ENCODE results near the gene CD22. TPM values are rescaled to one million over a fixed set of nuclear protein-coding genes. Genes with fewer than 3 reads are reported as not detected.

Gene CD22
- total and polyA plus RNA-seq, 2 donors = 1.6 to 8.8 TPM

DNA sequence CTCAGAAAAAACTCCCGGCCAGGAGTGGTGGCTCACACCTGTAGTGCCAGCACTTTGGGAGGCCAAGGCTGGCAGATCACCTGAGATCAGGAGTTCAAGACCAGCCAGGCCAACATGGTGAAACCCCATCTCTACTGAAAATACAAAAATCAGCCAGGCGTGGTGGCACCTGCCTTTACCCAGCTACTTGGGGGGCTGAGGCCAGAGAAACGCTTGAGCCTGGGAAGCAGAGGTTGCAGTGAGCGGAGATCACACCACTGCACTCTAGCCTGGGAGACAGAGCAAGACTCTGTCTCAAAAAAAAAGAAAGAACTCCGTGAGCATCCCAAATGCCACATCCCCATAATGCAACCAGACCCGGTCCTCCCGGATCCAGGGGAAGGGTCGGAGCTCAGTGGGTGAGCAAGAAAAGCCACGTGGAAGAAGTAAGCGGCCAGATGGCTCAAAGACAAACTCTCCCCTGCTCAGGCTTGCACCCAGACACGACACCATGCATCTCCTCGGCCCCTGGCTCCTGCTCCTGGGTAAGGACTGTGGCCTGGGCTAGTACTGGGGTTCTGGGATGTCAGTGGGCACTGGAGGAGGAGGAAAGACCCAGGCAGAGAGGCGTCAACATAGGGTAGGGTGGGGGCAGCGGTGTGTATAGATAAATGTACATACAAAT is 2.7 kb downstream of the CD22 start:
- 84% methylated on average over 14 of the region's 14 CpGs for whole genome bisulfite sequencing
- no peaks in the 10 kb centered on the region for H3K4me1 ChIP-seq (ENCODE audit: insufficient read depth)
- no peak overlapping the region for H3K4me3 ChIP-seq (ENCODE audit: low read depth, low read length)
- no peak overlapping the region for H3K27ac ChIP-seq (ENCODE audit: low read depth)
- DNase-seq (ENCODE audit: extremely low spot score) = no peak
- no peaks in the 10 kb centered on the region for H3K36me3 ChIP-seq (ENCODE audit: insufficient read depth)

DNA sequence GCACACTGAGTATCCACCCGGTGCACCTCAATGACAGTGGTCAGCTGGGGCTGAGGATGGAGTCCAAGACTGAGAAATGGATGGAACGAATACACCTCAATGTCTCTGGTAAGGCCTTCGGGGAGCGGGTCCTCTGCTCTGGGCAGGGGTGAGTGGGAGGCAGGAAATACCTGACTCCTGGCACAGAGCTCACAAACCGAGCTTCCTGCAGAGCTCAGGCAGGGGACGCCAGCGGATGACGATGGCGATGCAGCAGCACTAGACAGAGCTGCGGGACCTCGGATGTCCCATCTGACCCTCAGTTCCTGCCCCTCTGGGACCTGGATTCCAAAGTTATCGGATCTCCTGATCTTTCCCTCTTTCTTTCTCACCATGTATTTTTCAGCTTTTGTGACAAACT is 3.8 kb downstream of the CD22 start:
- 71% methylated on average over 12 of the region's 12 CpGs for WGBS
- H3K36me3 ChIP-seq (ENCODE audit: insufficient read depth) = no peaks in the 10 kb centered on the region
- no peak overlapping the region for H3K4me3 ChIP-seq (ENCODE audit: low read depth, low read length)
- H3K27ac ChIP-seq (ENCODE audit: low read depth) = no peak overlapping the region
- DNase-seq (ENCODE audit: extremely low spot score) = no peak
- no peaks in the 10 kb centered on the region for H3K4me1 ChIP-seq (ENCODE audit: insufficient read depth)

DNA sequence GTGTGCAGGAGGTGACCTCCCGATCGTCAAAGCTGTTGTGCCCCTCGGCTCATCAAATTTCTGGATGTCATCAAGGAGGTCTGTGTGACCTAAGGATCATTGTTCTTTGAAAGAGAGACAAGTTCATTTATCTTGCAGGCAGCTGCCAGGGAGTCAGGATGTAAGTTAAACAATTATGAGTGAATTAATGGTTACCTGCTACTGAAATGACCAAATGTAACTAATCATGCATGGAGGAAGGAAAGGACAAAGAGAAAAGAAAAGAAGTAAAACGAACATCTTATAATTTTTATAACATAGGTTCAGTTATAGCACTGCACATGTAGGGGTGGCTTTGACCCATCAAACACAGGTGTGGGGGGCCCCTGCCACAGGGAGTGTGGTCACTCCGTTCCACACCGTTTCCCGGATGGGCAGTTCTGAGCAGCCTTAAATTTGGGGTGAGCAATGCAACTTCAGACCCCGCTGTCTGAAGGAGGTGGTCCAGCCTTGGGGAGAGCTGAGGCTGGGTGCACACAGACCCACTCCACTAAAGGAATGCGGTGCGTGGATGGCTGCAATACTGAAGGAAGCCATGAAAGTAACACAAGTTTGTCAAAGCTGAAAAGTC is 5.3 kb downstream of the CD22 start:
- no peaks in the 10 kb centered on the region for H3K4me1 ChIP-seq (ENCODE audit: insufficient read depth)
- DNase-seq (ENCODE audit: extremely low spot score) = no peak
- 87% methylated on average over 10 of the region's 10 CpGs for WGBS
- no peak overlapping the region for H3K4me3 ChIP-seq (ENCODE audit: low read depth, low read length)
- H3K36me3 ChIP-seq (ENCODE audit: insufficient read depth) = no peaks in the 10 kb centered on the region
- no peak overlapping the region for H3K27ac ChIP-seq (ENCODE audit: low read depth)

DNA sequence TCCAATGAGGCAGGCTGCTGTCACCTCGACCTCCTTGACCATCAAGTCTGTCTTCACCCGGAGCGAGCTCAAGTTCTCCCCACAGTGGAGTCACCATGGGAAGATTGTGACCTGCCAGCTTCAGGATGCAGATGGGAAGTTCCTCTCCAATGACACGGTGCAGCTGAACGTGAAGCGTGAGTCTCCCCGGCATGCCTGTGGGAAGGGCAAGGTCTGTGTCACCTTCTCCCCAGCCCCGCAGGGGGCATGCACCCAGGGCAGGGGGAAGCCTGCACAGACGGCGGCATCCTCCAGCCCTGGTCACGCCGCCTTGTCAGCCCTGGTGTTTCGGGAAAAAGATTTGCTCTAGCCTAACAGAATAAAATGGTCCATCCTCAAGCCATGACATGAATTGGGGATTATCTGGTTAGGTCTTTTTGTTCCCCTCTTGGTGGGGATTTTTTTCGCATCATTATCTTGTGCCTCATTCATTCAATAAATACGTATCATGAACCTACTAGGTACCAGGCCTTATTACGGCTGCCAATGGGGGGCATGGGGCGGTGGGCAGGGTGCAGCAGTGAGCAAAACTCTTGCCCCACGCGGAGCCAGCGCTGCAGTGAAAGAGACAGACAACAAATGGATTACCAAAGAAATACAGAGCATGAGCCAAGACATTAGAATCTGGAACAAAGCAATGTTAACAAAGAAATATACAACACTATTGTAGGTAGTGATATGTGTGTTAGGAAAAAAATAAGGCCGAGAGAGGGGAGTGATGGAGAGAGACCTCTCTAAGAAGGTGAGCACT is 7.4 kb downstream of the CD22 start:
- 86% methylated on average over 21 of the region's 21 CpGs for WGBS
- DNase-seq (ENCODE audit: extremely low spot score) = no peak

DNA sequence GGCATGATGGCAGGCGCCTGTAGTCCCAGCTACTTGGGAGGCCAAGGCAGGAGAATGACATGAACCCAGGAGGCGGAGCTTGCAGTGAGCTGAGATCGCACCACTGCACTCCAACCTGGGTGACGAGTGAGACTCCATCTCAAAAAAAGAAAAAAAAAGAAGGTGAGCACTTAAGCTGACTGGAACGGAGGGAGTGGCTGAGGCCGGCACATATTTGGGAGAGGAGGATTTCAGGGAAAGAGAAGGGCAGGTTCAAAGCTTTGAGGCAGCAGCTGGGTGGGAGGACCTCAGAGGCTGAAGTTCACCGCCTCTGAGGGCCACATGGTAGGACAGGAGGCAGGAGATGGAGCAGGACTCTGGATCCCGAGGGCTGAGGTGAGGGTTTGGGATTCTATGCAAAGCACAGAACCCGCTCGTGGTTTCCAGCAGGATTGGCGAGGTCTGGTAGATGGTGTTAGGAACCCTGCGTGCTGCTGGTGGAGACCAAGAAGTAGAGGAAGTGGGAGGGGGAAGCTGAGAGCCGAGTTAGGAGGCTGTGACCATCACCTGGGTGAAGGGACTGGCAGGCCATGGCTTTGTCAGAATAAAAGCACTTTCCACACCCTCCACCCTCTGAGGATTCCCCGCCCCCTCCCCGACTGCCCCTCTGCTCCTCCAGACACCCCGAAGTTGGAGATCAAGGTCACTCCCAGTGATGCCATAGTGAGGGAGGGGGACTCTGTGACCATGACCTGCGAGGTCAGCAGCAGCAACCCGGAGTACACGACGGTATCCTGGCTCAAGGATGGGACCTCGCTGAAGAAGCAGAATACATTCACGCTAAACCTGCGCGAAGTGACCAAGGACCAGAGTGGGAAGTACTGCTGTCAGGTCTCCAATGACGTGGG is 8.4 kb downstream of the CD22 start:
- H3K4me3 ChIP-seq (ENCODE audit: low read depth, low read length) = no peak overlapping the region
- WGBS = 85% methylated on average over 25 of the region's 25 CpGs
- no peaks in the 10 kb centered on the region for H3K4me1 ChIP-seq (ENCODE audit: insufficient read depth)
- no peak for DNase-seq (ENCODE audit: extremely low spot score)
- H3K27ac ChIP-seq (ENCODE audit: low read depth) = no peak overlapping the region
- no peaks in the 10 kb centered on the region for H3K36me3 ChIP-seq (ENCODE audit: insufficient read depth)

More for the DNA sequence above, 7.4 kb downstream of the CD22 start:
- Histone ChIP-seq H3K27ac (ENCODE audit: low read depth) (no peak overlapping the region), H3K4me1 (ENCODE audit: insufficient read depth) (no peaks in the 10 kb centered on the region), H3K4me3 (ENCODE audit: low read depth, low read length) (no peak overlapping the region), H3K36me3 (ENCODE audit: insufficient read depth) (no peaks in the 10 kb centered on the region)

DNA sequence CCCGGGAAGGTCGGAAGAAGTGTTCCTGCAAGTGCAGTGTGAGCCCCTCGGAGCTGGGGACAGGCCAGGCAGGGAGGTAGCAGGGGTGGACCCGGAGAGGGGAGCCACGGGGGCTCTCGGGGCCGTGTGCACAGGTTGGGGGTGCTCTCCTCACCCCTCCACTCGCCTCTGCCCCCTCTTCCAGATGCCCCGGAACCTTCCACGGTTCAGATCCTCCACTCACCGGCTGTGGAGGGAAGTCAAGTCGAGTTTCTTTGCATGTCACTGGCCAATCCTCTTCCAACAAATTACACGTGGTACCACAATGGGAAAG is 9.0 kb downstream of the CD22 start:
- DNase-seq (ENCODE audit: extremely low spot score) = no peak
- H3K4me3 ChIP-seq (ENCODE audit: low read depth, low read length) = no peak overlapping the region
- no peaks in the 10 kb centered on the region for H3K4me1 ChIP-seq (ENCODE audit: insufficient read depth)
- H3K36me3 ChIP-seq (ENCODE audit: insufficient read depth) = no peaks in the 10 kb centered on the region
- 90% methylated on average over 13 of the region's 13 CpGs for WGBS
- H3K27ac ChIP-seq (ENCODE audit: low read depth) = no peak overlapping the region

DNA sequence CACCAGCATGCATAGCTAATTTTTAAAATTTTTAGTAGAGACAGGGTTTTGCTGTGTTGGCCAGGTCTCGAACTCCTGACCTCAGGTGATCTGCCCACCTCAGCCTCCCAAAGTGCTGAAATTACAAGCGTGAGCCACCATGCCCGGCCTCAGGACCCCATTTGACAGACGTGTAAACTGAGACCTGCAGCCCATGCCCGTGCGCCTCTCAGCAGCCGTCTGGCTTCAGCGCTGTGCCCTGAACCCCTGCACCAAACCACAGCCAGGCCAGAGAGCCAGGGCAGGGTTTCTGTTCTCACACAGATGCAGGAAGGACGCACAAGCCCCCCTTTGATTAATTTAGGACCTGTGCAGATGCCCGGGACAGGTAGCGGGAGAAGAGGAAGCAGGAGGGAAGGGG is 11.4 kb downstream of the CD22 start:
- no peak overlapping the region for H3K4me3 ChIP-seq (ENCODE audit: low read depth, low read length)
- 89% methylated on average over 11 of the region's 11 CpGs for WGBS
- no peaks in the 10 kb centered on the region for H3K36me3 ChIP-seq (ENCODE audit: insufficient read depth)
- no peak for DNase-seq (ENCODE audit: extremely low spot score)
- no peak overlapping the region for H3K27ac ChIP-seq (ENCODE audit: low read depth)
- H3K4me1 ChIP-seq (ENCODE audit: insufficient read depth) = no peaks in the 10 kb centered on the region

DNA sequence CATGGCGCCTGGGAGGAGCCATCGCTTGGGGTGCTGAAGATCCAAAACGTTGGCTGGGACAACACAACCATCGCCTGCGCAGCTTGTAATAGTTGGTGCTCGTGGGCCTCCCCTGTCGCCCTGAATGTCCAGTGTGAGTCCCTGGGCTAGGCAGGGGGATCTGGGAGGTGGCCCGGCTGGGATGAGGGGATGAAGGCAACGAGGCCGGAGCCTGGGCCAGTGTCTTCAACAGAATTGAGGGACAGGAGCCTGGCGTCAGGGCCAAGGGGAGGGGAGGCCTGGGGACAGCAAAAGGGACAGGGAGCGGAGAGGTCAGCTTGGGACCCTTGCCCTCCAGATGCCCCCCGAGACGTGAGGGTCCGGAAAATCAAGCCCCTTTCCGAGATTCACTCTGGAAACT is 12.0 kb downstream of the CD22 start:
- no peak for DNase-seq (ENCODE audit: extremely low spot score)

DNA sequence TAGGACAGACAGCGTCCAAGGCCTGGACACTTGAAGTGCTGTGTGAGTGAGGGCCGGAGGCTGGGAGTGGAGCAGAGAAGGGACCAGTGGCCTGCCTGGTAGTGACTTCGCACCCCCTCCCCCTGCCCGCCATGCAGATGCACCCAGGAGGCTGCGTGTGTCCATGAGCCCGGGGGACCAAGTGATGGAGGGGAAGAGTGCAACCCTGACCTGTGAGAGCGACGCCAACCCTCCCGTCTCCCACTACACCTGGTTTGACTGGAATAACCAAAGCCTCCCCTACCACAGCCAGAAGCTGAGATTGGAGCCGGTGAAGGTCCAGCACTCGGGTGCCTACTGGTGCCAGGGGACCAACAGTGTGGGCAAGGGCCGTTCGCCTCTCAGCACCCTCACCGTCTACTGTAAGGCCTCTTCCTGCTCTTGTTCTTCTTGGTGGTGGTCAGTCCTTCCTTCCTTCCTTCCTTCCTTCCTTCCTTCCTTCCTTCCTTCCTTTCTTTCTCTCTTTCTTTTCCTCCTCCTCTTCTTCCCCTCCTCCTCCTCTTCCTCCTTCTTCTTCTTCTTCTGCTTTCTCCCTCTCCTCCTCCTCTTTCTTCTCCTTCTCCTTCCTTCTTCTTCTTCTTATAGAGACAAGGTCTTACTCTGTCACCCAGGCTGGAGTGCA is 12.7 kb downstream of the CD22 start:
- no peak overlapping the region for H3K27ac ChIP-seq (ENCODE audit: low read depth)
- WGBS = 87% methylated on average over 14 of the region's 14 CpGs
- H3K4me1 ChIP-seq (ENCODE audit: insufficient read depth) = no peaks in the 10 kb centered on the region
- no peak overlapping the region for H3K4me3 ChIP-seq (ENCODE audit: low read depth, low read length)
- no peak for DNase-seq (ENCODE audit: extremely low spot score)
- H3K36me3 ChIP-seq (ENCODE audit: insufficient read depth) = no peaks in the 10 kb centered on the region

More for the DNA sequence above, 12.0 kb downstream of the CD22 start:
- Histone ChIP-seq H3K4me1 (ENCODE audit: insufficient read depth) (no peaks in the 10 kb centered on the region), H3K36me3 (ENCODE audit: insufficient read depth) (no peaks in the 10 kb centered on the region), H3K4me3 (ENCODE audit: low read depth, low read length) (no peak overlapping the region), H3K27ac (ENCODE audit: low read depth) (no peak overlapping the region)
- WGBS = 91% methylated on average over 16 of the region's 16 CpGs

DNA sequence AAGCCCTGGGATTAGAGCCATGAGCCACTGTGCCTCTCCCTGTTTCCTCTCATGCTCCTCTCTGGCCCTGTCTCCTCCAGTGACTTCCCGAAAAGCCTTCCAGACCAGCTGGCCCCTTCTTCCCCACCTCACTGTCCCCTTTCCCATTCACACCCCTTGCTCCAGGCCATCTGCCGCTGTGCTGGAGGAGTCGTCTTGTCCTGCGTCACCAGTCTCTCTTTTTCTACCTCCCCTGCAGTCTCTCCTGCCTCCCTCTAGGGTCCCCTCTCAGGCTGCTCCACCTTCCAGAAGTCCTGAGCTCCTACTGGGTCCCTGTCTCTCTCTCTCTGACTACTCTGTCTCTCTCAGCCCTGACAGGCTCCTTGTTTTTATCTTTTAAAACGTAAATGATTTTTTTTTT is 13.4 kb downstream of the CD22 start:
- Histone ChIP-seq H3K4me1 (ENCODE audit: insufficient read depth) (no peaks in the 10 kb centered on the region), H3K4me3 (ENCODE audit: low read depth, low read length) (no peak overlapping the region), H3K36me3 (ENCODE audit: insufficient read depth) (no peaks in the 10 kb centered on the region), H3K27ac (ENCODE audit: low read depth) (no peak overlapping the region)
- 45% methylated on average over 5 of the region's 5 CpGs for WGBS
- DNase-seq (ENCODE audit: extremely low spot score) = no peak

DNA sequence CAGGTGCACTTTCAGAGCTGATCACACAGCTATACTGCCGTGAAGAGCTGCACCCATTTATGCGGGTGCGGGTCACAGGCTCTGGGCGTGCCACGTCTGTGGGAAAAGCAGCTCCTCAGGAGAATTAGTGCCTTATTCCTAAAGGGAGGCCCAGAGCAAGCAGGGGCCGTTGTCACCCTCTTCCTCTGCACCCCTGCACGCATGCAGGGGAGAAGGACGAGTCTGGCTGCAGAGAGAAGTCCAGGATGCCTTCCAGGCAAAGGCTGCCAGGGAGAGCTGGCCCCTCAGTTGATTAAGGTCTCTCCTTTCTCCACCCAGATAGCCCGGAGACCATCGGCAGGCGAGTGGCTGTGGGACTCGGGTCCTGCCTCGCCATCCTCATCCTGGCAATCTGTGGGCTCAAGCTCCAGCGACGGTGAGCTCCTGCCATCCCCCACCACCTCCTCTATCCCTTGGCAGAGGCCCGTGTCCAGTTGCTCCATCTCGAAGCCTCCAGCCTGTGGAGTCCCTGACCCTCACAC is 15.6 kb downstream of the CD22 start:
- no peak for DNase-seq (ENCODE audit: extremely low spot score)
- Histone ChIP-seq H3K27ac (ENCODE audit: low read depth) (no peak overlapping the region), H3K4me1 (ENCODE audit: insufficient read depth) (no peaks in the 10 kb centered on the region), H3K4me3 (ENCODE audit: low read depth, low read length) (no peak overlapping the region), H3K36me3 (ENCODE audit: insufficient read depth) (no peaks in the 10 kb centered on the region)
- 84% methylated on average over 17 of the region's 17 CpGs for WGBS

DNA sequence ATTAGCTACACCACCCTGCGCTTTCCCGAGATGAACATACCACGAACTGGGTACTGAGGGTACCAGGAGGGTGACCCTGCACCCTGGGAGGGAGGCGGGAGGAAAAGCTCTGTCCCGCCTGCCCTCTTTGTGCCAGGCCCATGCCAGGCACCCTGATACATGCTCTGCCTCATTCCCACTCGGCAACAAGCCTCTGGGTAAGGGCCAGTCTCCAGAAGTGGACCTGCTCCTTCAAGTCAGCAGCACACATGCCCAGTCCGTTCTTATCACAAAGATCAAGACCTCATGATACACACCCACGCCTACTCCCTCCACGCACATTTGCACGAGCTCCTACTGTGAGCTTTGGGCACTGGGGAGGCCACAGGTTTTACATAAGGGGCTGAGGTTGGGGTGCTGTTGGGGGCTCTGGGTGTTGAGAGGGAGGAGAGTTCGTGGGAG is 16.7 kb downstream of the CD22 start:
- Histone ChIP-seq H3K27ac (ENCODE audit: low read depth) (no peak overlapping the region), H3K4me1 (ENCODE audit: insufficient read depth) (no peaks in the 10 kb centered on the region), H3K36me3 (ENCODE audit: insufficient read depth) (no peaks in the 10 kb centered on the region), H3K4me3 (ENCODE audit: low read depth, low read length) (no peak overlapping the region)
- 77% methylated on average over 11 of the region's 11 CpGs for WGBS
- DNase-seq (ENCODE audit: extremely low spot score) = no peak
